K562 (cell line): Measurements from ENCODE around the gene NDUFAF8. TPM values are rescaled to one million over a fixed set of nuclear protein-coding genes. Genes with fewer than 3 reads are reported as not detected.

ENCODE experiments used
- ATAC-seq: fragments of 200-7000 bp; cut with Tn5 transposase; 3 replicates; pipeline ENCODE4 v1.9.1; 2020; ENCODE audit warnings: moderate library complexity
- BruUV-seq: library from RNA; stranded (reverse); fragments of 400-500 nt; replicated peaks from 2 replicates; lab custom pipeline; 2021; lab: Mats Ljungman, UMichigan
- CTCF ChIA-PET: fragments of 300-600 bp; formaldehyde crosslinking; extraction: SDS; loops from one replicate; lab custom pipeline; 2021; ENCODE audit warnings: low intra/inter-chr PET ratio; lab: Yijun Ruan, JAX
- POLR2A ChIA-PET: fragments of 300-600, 350-650 bp; sonication (Branson Sonifier 250); formaldehyde crosslinking; extraction: SDS; loops from one replicate; lab custom pipeline; 2021; ENCODE audit warnings: antibody characterized with exemption, inconsistent platforms; lab: Yijun Ruan, JAX
- DNase-seq, 4 experiments: peaks; one replicate each; pipeline versions ENCODE4 v3.0.0 to v3.0.0-alpha.2; 2011 to 2018; ENCODE audit warnings: low spot score in 3 of 4, mixed read lengths in 3 of 4; ENCODE audit errors: extremely low read depth in 1 of 4
- FAIRE-seq: peaks from 2 replicates; lab custom pipeline; 2011; peaks lifted over from hg19 to GRCh38; lab: Jason Lieb, UNC
- H2AFZ ChIP-seq: 2 replicates; pipeline ENCODE4 v1.6.0; 2011; ENCODE audit warnings: low read depth, low read length, control low read depth, inconsistent platforms
- H3K27ac ChIP-seq: fragments of 200-600 bp; 3 replicates; pipeline ENCODE4 v1.8.0; 2011; ENCODE audit warnings: low read depth, mild to moderate bottlenecking, control low read depth, inconsistent platforms, low read length, moderate library complexity, mixed read lengths; ENCODE audit errors: extremely low read depth
- H3K27me3 ChIP-seq, 2 experiments: fragments of 300-600 bp in 1 of 2; 2 replicates in 1 of 2; 3 replicates in 1 of 2; pipeline versions ENCODE4 v1.6.0 to v1.8.0; 2011; ENCODE audit warnings: inconsistent platforms in 2 of 2, low read length in 2 of 2, mild to moderate bottlenecking in 1 of 2, mixed read lengths in 1 of 2, moderate library complexity in 1 of 2; ENCODE audit not compliant: control insufficient read depth in 2 of 2, insufficient read depth in 2 of 2
- H3K36me3 ChIP-seq: fragments of 300-600 bp; 3 replicates; pipeline ENCODE4 v1.8.0; 2011; ENCODE audit warnings: mild to moderate bottlenecking, low read length, inconsistent platforms; ENCODE audit not compliant: control insufficient read depth, insufficient read depth
- H3K4me1 ChIP-seq, 2 experiments: fragments of 200-600 bp in 1 of 2; replicated peaks in 1 of 2; 2 replicates in 1 of 2; 3 replicates in 1 of 2; pipeline versions ENCODE4 v1.5.1 to v1.8.0; 2011; ENCODE audit warnings: inconsistent platforms in 2 of 2, low read length in 2 of 2, mild to moderate bottlenecking in 1 of 2, mixed read lengths in 1 of 2, moderate library complexity in 1 of 2; ENCODE audit not compliant: control insufficient read depth in 2 of 2, insufficient read depth in 2 of 2
- H3K4me2 ChIP-seq: 2 replicates; pipeline ENCODE4 v1.6.1; 2011; ENCODE audit warnings: low read length, control low read depth, inconsistent platforms, mixed read lengths; ENCODE audit not compliant: insufficient read depth
- H3K4me3 ChIP-seq: fragments of 200-600 bp; sonication (generic), shearing (Covaris generic); 2 replicates; pipeline ENCODE4 v1.5.1; 2016; ENCODE audit warnings: control low read depth, inconsistent platforms
- H3K79me2 ChIP-seq: fragments of 200-600 bp; 3 replicates; pipeline ENCODE4 v1.8.0; 2011; ENCODE audit warnings: low read length, inconsistent platforms; ENCODE audit not compliant: control insufficient read depth, insufficient read depth
- H3K9ac ChIP-seq, 2 experiments: 2 replicates each; pipeline versions ENCODE4 v1.6.0 to v1.6.1; 2011; ENCODE audit warnings: low read depth in 2 of 2, low read length in 2 of 2, control low read depth in 1 of 2, inconsistent platforms in 1 of 2, mild to moderate bottlenecking in 1 of 2, mixed read lengths in 1 of 2; ENCODE audit not compliant: insufficient read depth in 1 of 2
- H3K9me1 ChIP-seq: one replicate; pipeline ENCODE4 v1.6.0; 2011; ENCODE audit warnings: inconsistent platforms, mild to moderate bottlenecking, low read length, moderate library complexity; ENCODE audit not compliant: control insufficient read depth, insufficient read depth
- H3K9me3 ChIP-seq: replicated peaks from 2 replicates; pipeline ENCODE4 v1.5.1; 2011; ENCODE audit warnings: low read depth, low read length, inconsistent platforms; ENCODE audit not compliant: control insufficient read depth, insufficient read depth
- H4K20me1 ChIP-seq: replicated peaks from 2 replicates; pipeline ENCODE4 v1.6.1; 2011; ENCODE audit warnings: low read length, inconsistent platforms, mixed read lengths; ENCODE audit not compliant: control insufficient read depth, insufficient read depth
- AFF4 ChIP-seq: sonication (generic); formaldehyde crosslinking; IDR thresholded peaks from 2 replicates; pipeline ENCODE4 v1.8.0; 2023; ENCODE audit warnings: mild to moderate bottlenecking, missing genetic modification reagents
- CBFB ChIP-seq: sonication (generic); formaldehyde crosslinking; IDR thresholded peaks from 2 replicates; pipeline ENCODE4 v1.4.0; 2020; ENCODE audit warnings: mild to moderate bottlenecking, missing genetic modification reagents
- IRF2 ChIP-seq: sonication (generic); formaldehyde crosslinking; IDR thresholded peaks from 2 replicates; pipeline ENCODE4 v1.8.1; 2022; ENCODE audit warnings: mild to moderate bottlenecking, missing genetic modification reagents
- KAT7 ChIP-seq: sonication (generic); formaldehyde crosslinking; IDR thresholded peaks from 2 replicates; pipeline ENCODE4 v1.8.0; 2022; ENCODE audit warnings: missing genetic modification reagents, mild to moderate bottlenecking, borderline replicate concordance
- ZC3H4 ChIP-seq: sonication (generic); formaldehyde crosslinking; IDR thresholded peaks from 2 replicates; pipeline ENCODE4 v1.9.0; 2021; ENCODE audit warnings: missing genetic modification reagents, borderline replicate concordance
- WGBS: fragments of 100-300 bp; shearing (Covaris generic); methylation state at CpG from one replicate; pipeline ENCODE4 v1.1.6; 2016; ENCODE audit warnings: low coverage, mixed read lengths; ENCODE audit not compliant: insufficient coverage; ENCODE audit errors: missing lambda C conversion rate; 5-methylcytosine and 5-hydroxymethylcytosine counted together
- in situ Hi-C: fragments of 300-500 bp; cut with MboI; formaldehyde crosslinking; loops from 4 replicates; pipeline ENCODE4 v1.15.0; 2018; ENCODE audit warnings: inconsistent platforms, mixed read lengths
- intact Hi-C: fragments of 100-400 bp; cut with micrococcal nuclease; formaldehyde crosslinking; loops from 2 replicates; pipeline ENCODE4 v1.14.2; 2022
- polyA plus RNA-seq, 8 experiments: library from polyadenylated mRNA; depleted of rRNA in 4 of 8; stranded (reverse) in 5 of 8; unstranded in 3 of 8; fragments of >200 nt; fragmentation: Nextera tagmentation in 2 of 8; fragmentation: Illumina TruSeq in 1 of 8; extraction: Ambion mirVana in 2 of 8; extraction: Trizol in 1 of 8; gene quantifications; 2 replicates each; pipeline versions ENCODE4 v1.2.1 to v1.2.3, GENCODE V29; 2011 to 2014; ENCODE audit warnings: inconsistent platforms in 1 of 8, missing spikeins in 1 of 8
- total RNA-seq, 7 experiments: library from RNA; depleted of rRNA in 6 of 7; stranded (reverse); fragments of >200 nt in 6 of 7; fragmentation: Illumina TruSeq in 2 of 7; extraction: Trizol in 2 of 7; gene quantifications; 2 replicates each; pipeline versions ENCODE4 v1.2.1 to v1.2.3, GENCODE V29; 2011 to 2021; ENCODE audit warnings: low replicate concordance in 1 of 7

The NDUFAF8 gene
- total and polyA plus RNA-seq, 9 of the 15 experiments (the other 6 are each of a cell fraction or from before 2014, with no cell fraction given): 13.5 to 144 (median 90.0) TPM

- in situ Hi-C loops: no loop called here
- BruUV-seq: no TSS peak
These were observed 17.1 kb upstream of the NDUFAF8 start for GRCh38 chr17:81221842-81222619.

More at GRCh38 chr17:81221842-81222619, 17.1 kb upstream of the NDUFAF8 start:
- Histone ChIP-seq H3K9ac (peak overlapping the region; percentile 59 to 89; a peak in 3 of 4 replicates), H3K79me2 (peaks cover 5% of the 10 kb centered on the region; the same call in 2 of the 3 replicates), H3K27me3 (no peaks in the 10 kb centered on the region), H3K4me2 (peak overlapping the region; percentile 82), H2AFZ (peak overlapping the region; percentile 89), H3K9me3 (no peaks in the 10 kb centered on the region), H3K4me3 (peak overlapping the region; percentile 93), H4K20me1 (no peaks in the 10 kb centered on the region), H3K9me1 (no peaks in the 10 kb centered on the region), H3K27ac (0 out of 3 replicates have a peak overlapping the region, but pooled peaks have one; percentile 49), H3K36me3 (peaks cover 8% of the 10 kb centered on the region; the same call in 1 of the 3 replicates), H3K4me1 (peaks cover 9 to 45% of the 10 kb centered on the region in 2 experiments)
- TF ChIP-seq ZC3H4 (CRISPR knock-in tag): 0 out of 2 replicates have a peak, but pooled peaks have one; percentile 14
- TF ChIP-seq KAT7: peak; percentile 18; the same call in 1 of the 2 replicates
- TF ChIP-seq IRF2 (CRISPR knock-in tag): no peak
- TF ChIP-seq CBFB (CRISPR knock-in tag): peak; percentile 23; the same call in 1 of the 2 replicates
- TF ChIP-seq AFF4 (CRISPR knock-in tag): 0 out of 2 replicates have a peak, but pooled peaks have one; percentile 72
- DNase-seq: no peak
- WGBS: 42% methylated on average over 19 of the region's 24 CpGs
- ATAC-seq: no peak
- intact Hi-C loops: loop anchor here (10.0 kb wide), 1 partner anchor 237 kb away; no protein-coding TSS in a partner anchor
- ChIA-PET CTCF (interaction anchor here (0.6 kb wide), 1 partner anchor 37 kb away, joined by 3 read pairs; no protein-coding TSS in a partner anchor), POLR2A (interaction anchor here (0.5 to 1.4 kb wide), 6 partner anchors 9 to 481 kb away, joined by 3 to 4 read pairs (median 3); partner anchors contain the start of genes MRPL12, NDUFAF8 and TEPSIN)
- FAIRE-seq: no peak
